HG03280 (cell line): ENCODE results near the gene SNX11.

Source experiments
- ATAC-seq: cut with Tn5 transposase; IDR thresholded peaks from one replicate; pipeline ENCODE4 v1.9.1; 2021; ENCODE audit warnings: mild to moderate bottlenecking, moderate library complexity; ENCODE audit not compliant: unreplicated experiment

Gene SNX11

GRCh38 chr17:48129981-48130380, 22.4 kb downstream of the SNX11 start:
- ATAC-seq, result no peak

GRCh38 chr17:48131216-48131824, 23.8 kb downstream of the SNX11 start:
- no peak for ATAC-seq

- no peak for ATAC-seq
These were observed 24.8 kb downstream of the SNX11 start for GRCh38 chr17:48132385-48132784.

GRCh38 chr17:48134912-48135480, 27.4 kb downstream of the SNX11 start:
- no peak for ATAC-seq

- no peak for ATAC-seq
These were observed 30.1 kb downstream of the SNX11 start for GRCh38 chr17:48137656-48138055.

GRCh38 chr17:48139944-48140343, 32.4 kb downstream of the SNX11 start:
- no peak for ATAC-seq

GRCh38 chr17:48143629-48144028, 36.1 kb downstream of the SNX11 start:
- no peak for ATAC-seq

- no peak for ATAC-seq
These were observed 36.7 kb downstream of the SNX11 start for GRCh38 chr17:48144231-48144630.

GRCh38 chr17:48144976-48145798, 37.6 kb downstream of the SNX11 start:
- no peak for ATAC-seq

- no peak for ATAC-seq
These were observed 40.6 kb downstream of the SNX11 start for GRCh38 chr17:48148029-48148770.

- no peak for ATAC-seq
These were observed 41.6 kb downstream of the SNX11 start for GRCh38 chr17:48148854-48149786.

- no peak for ATAC-seq
These were observed 42.4 kb downstream of the SNX11 start for GRCh38 chr17:48149787-48150463.

- ATAC-seq, result no peak
These were observed 43.0 kb downstream of the SNX11 start for GRCh38 chr17:48150597-48151001.

GRCh38 chr17:48151220-48151619, 43.7 kb downstream of the SNX11 start:
- no peak for ATAC-seq

- ATAC-seq, result no peak
These were observed 44.7 kb downstream of the SNX11 start for GRCh38 chr17:48152289-48152688.

GRCh38 chr17:48153691-48154358, 46.3 kb downstream of the SNX11 start:
- ATAC-seq, result no peak

- ATAC-seq, result no peak
These were observed 48.5 kb downstream of the SNX11 start for GRCh38 chr17:48155889-48156611.

- no peak for ATAC-seq
These were observed 51.7 kb downstream of the SNX11 start for GRCh38 chr17:48159232-48159631.
